Measurements from ENCODE around the gene SULT1A1.

SULT1A1 gene

GRCh38 chr16:28555561-28555960, 54.3 kb downstream of the SULT1A1 start:
- DNase-seq: no peak
